Urothelium cell line (cell line): Measurements from ENCODE around the gene DNAH10.
"Not testable (repeated sequence)": the region's sequence is repeated elsewhere in the genome, so short reads cannot be mapped to it uniquely, and the experiment has no call there.

Source experiments
- DNase-seq: peaks from one replicate; pipeline ENCODE4 v3.0.0; 2011; ENCODE audit warnings: low spot score, mixed read lengths
- FAIRE-seq: peaks from 2 replicates; lab custom pipeline; 2011; peaks lifted over from hg19 to GRCh38; lab: Jason Lieb, UNC

DNAH10 gene

DNA sequence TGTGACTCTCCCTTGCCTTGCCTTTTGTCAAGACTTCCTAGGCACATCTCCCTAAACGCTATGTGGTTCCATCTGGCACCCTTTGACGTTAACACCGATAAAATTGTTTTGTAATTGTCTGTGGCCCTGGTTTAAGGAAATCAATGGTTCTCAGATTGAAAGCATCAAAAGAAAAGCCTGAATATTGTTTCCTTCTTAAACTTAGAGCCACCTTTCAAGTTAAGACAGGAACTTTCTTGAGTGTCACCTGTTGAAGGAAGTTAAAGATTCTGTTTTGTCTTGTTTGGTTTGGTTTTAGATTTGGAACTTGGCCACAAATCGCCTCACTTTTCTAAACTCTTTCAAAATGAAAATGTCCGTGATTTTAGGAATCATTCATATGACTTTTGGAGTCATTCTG, 14.8 kb upstream of the DNAH10 start:
- FAIRE-seq (no peak), DNase-seq (no peak)

DNA sequence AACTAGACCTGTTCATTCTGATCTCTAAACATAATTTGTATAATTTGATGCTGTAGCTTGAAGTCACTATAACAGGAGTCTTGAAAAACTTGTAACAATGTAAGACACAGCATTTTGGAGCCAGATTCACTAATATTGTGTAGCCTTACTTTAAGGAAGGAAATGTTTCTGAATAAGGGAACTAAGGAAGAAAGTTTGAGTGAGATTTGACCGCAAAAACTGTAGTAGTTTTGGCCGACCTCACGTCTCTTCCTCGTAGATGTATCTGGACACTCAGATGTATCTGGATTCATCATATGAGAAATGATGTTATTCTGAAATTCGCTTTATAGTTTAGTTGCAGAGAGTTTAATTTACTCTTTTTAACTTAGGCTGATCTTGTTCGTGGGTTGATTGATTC, 13.9 kb upstream of the DNAH10 start:
- FAIRE-seq (no peak), DNase-seq (no peak)

DNA sequence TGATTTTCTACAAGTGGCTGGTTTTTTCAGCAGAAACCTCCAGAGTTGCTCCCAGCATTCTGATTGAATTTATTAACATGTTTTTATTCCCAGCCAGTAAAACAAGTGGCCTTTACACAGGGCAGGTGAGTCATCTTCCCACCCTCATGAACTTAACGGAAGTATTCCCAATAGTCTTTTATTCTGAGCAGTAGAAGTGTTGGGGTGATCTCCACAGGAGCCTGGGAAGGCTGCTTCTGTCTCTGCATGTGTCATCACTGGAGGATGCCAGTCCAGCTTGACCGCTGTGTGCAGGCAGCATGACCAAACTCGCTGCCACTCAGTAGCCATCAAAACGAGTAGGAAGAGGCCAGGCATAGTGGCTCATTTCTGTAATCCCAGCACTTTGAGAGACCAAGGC, 13.4 kb upstream of the DNAH10 start:
- FAIRE-seq (no peak), DNase-seq (no peak)

DNA sequence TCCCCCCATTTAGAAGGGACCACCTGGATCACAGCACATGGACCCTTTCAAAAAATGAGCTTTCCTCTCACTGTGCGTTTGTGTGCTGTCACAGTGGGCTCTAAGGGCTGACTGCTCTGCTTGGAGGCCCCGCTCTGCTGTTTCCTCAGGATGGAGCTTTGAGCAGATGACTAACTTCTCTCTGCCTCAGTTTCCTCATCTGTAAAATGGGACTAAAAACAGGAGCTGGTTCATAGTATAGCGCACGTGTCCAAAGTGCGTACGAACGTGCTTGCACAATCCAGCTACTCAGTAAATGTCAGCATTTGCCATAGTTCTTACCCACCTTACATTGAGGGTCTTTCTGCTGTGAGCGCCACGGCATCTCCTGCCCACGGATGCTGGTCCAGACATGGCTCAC, 12.7 kb upstream of the DNAH10 start:
- FAIRE-seq, result no peak
- no peak for DNase-seq

DNA sequence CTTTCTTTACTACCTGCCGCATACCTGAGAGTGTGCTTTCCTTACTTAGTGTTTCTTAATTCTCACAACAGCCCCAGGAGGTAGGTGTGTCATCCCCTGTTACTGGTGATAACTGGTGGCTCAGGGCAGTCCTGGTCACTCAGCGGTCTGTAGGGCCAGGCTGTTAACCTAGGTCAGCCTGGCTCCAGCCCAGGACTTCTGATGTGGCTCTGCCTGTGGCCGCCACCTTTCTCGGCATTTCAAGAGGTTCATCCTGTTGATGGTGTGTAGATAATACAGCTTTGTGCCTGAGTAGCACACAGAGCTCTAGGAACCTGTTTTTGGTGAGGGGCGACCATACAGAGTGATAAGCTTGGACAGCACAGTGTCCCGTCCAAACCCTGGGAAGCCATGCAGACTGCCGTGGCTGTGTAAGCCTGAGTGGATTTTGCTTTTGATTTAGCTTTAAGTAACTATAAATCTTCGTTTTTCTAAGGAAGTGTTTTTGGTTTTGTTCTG, 11.9 kb upstream of the DNAH10 start:
- DNase-seq, result no peak
- no peak for FAIRE-seq

DNA sequence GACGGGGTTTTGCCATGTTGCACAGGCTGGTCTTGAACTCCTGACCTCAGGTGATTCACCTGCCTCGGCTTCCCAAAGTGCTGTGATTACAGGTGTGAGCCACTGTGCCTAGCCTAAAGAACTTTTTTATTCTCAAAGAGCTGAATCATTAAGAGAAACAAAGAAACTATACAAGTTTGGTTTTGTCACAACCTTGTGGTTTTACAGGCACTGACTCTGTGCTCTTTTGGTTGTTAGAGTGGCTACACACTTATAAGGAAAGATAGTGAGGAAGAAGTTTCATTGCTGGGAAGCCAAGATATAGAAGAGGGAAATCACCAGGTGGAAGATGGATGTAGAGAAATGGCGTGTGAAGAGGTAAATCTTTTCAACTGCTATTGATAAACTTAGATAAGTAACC, 10.1 kb upstream of the DNAH10 start:
- FAIRE-seq, result no peak
- no peak for DNase-seq

- DNase-seq (no peak), FAIRE-seq (no peak)
Measured at GRCh38 chr12:123754041-123754772, 7.9 kb upstream of the DNAH10 start.

DNA sequence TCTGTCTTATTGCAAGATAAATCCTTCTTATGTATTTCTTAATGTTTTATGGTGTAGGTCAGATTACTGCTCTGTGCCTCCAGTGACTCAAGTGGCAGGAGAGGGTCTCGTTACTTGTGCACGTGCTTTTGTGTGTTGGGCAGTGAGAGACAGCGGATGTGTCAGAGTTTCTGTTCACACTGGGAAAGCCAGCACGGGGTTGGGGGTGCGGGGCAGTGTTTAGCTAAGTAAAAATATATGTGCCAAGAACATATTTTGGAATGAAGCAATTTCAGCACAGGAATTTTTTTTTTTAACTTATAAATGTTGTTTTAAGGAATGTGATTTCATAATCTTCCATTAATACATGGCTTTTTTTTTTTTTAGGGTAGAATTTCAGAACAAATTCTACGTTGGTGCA, 4.5 kb upstream of the DNAH10 start:
- no peak for FAIRE-seq
- DNase-seq, result no peak

GRCh38 chr12:123760267-123760938, 1.7 kb upstream of the DNAH10 start:
- no peak for DNase-seq
- no peak for FAIRE-seq

- FAIRE-seq (no peak), DNase-seq (no peak)
Measured at GRCh38 chr12:123762715-123763052, 583 bp downstream of the DNAH10 start.

DNA sequence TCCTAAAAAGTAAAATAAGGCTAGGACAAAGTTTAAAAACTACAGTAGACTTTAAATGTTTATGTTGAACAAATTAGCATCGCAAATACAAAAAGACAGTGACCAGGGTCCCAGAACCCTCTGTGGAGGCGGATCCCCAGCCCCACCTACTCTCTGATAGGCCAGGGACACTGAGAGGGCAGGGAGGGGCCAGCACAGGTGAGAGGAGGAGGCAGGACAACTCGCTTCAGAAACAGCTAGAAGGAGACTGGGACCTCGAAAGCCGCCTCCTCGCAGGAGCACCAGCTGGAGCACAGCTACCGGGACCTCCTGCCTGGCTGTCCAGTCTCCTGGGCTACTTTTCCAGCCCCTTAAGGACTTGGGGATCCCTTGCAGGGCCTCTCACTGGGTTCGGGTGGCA, 992 bp downstream of the DNAH10 start:
- FAIRE-seq (no peak), DNase-seq (no peak)

DNA sequence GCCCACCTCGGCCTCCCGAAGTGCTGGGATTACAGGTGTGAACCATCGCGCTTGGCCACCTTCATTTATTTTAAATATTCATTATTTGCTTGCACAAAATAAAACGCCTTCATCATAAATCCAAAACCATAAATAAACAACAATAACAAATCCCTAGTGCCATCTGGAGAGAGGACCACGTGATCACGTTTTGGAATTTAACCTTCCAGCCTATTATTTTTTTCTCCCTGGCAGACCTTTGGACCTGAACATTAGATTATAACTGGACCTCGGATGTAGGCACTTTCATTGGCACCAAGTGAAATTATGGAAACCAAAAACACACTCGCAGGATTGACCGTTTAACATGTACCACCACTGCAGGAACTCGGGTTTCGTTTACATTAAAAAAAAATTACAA, 2.0 kb downstream of the DNAH10 start:
- no peak for FAIRE-seq

GRCh38 chr12:123765504-123766035, 3.5 kb downstream of the DNAH10 start:
- DNase-seq (no peak), FAIRE-seq (no peak)

More for the DNA sequence above, 2.0 kb downstream of the DNAH10 start:
- no peak for DNase-seq

DNA sequence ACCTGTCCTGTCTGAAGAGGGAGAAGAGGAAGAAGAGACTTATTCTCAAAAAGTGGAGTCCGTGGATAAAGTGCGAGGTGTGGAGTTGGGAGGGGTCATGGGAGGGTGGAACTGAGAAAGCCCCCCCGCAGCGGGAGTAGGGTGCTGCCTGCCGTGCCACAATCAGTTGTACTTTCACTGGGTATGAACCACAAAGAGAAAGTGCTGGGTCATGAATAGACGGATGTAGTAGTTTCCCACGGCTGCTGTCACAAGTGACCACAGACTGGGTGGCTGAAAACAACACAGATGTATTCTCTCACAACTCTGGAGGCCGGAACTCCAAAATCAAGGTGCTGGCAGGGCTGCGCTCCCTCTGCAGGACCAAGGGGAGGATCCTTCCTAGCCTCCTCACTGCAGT, 5.5 kb downstream of the DNAH10 start:
- no peak for DNase-seq
- FAIRE-seq, result no peak

DNA sequence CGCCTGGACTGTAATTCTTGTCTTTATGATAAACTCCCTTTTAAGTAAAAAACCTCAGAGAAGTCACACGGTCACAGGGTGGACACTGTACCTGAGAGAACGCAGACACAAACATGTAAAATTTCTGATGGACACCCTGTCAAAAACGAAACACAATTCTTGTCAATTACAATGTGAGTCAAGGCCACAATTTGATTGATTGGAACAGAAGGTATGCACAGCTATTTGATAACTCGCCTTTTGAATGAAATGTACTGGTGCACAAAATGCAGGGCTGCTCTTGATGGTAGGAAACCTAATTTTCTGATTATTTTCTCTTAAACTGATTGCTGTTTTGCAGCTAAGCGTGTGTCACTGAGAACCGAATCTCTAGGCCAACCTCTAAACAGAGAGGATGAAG, 9.2 kb downstream of the DNAH10 start:
- FAIRE-seq (no peak), DNase-seq (no peak)

GRCh38 chr12:123772074-123772473, 10.0 kb downstream of the DNAH10 start:
- DNase-seq, result no peak
- no peak for FAIRE-seq

DNA sequence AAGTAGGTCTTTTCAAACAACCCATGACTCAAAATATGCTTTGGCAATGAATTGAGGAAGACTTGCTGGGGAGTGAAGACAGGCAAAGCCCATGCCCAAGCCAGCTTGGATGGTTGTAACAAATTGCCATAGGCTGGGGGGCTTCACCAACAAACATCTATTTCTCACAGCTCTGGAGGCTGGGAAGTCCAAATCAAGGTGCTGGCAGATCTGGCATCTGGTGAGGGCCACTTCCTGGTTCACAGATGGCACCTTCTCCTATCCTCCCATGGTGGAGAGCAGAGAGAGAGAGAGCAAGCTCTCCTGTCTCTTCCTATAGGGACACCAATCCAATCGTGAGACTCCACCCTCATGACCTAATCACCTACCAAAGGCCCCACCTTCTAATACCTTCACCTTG, 11.3 kb downstream of the DNAH10 start:
- DNase-seq, result no peak
- no peak for FAIRE-seq

- no peak for FAIRE-seq
- no peak for DNase-seq
Measured at GRCh38 chr12:123779551-123779950, 17.4 kb downstream of the DNAH10 start.

DNA sequence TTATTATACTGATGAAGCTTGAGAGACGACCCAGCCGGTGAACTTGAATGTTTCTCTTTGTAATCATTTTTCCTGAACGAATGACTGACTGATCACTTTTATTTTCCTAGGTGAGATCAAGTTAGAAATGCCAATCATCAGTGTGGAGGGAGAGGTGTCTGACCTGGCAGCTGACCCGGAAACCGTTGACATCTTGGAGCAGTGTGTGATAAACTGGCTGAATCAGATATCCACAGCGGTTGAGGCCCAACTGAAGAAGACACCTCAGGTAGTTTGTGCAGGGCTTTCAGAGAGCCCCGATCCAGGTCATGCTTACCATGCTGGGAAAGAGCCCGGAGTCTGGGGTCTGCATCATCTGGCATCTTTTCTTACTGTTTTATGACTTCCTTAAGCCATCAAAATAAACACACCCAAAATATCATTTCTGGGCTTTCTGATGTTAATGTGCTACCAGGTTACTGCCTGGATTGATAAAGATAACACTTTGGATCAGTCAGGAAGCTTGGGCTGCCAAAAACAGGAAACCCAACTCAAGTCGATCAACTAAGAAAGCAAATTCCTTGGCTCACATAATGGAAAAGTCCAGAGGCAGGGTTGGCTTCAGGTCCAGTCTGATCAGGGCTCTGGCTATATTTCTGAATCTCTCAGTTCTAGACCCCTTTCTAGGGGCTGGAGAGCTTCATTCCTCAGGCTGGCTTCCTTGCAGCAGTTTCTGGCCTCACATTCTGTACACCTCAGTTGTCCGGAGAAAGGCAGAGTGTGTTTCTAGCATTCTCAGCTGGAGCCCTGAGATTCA, 21.1 kb downstream of the DNAH10 start:
- DNase-seq (no peak), FAIRE-seq (no peak)

DNA sequence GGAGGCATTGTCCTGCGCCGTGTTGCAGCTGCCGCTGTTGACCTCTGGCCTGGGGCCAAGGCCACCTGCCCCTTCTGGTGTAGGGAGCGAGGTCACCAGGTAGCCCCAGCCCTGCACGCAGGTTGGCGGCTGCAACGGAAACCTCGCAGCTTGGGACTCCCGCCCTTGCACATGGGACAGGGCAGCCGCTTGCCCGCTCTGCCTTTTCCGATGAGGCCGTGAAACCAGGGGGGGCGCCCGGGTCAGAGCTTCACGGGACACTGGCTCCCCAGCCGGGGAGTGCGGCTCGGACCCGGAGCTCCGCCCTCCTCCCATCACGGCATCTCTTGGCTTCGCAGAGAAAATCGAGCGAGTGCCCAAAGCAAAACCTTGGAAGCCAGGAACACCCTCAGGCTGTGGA, 25.4 kb downstream of the DNAH10 start:
- FAIRE-seq (no peak), DNase-seq (no peak)

- FAIRE-seq (no peak), DNase-seq (no peak)
Measured at GRCh38 chr12:123788541-123788940, 26.4 kb downstream of the DNAH10 start.

- DNase-seq, result not testable (repeated sequence)
- peak; percentile 17 for FAIRE-seq
Measured at GRCh38 chr12:123789422-123789821, 27.3 kb downstream of the DNAH10 start.
